ENCODE results near the gene CCDC134. TPM values are rescaled to one million over a fixed set of nuclear protein-coding genes. Genes with fewer than 3 reads are reported as not detected.
A peak's percentile ranks its signal among the peaks of the same experiment; 100 is the strongest.

Gene CCDC134
- total RNA-seq, 1 experiment from 2014 or later, result 7.9 TPM

DNA sequence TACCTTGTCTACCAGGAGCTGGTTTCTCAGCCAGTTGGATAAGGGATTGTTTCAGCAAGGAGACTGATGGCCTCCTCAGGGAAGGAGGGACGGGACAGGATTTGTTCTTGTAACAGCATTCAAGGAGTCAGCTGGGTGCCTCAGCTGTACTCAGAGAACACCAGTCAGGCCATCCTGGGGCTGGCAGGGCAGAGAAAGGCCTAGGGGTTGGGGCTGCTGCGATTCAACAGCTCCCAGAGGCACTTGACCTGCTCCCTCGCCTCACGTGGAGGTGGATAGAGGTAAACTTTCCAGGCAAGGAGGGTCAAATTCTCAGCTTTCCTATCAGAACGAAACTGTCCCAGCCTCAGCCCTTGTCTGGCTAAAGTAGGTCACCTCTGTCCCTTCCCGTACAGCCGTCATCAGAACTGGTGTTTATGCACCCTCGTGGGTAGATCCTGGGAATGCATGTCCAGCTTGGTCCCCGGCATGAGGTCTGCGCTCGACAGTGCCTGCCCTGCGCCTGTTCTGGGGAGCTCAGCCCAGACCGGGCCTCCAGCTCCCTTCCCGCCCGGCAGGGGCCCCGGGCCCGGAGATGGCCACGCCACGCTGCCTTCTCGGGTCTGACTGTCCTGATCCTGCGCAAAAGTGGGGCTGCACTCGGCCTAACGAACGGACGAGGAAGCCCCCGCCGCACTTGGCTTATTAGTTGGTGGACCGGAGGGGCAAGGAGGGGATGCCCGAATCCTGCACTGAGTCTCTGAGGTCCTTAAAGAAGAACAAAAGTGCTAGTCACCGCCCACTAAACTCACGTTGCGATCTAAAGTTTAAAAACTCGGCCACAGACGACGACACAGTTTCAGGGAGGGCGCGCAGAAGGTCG, 762 bp upstream of the CCDC134 start:
- DNase-seq (no peak), ATAC-seq (no peak; the same call in 1 of the 2 replicates)
- Histone ChIP-seq H3K9me2 (replicated peaks; ENCODE audit: low read length) (no peaks in the 10 kb centered on the region), H3K27me3 (ENCODE audit: low read length) (no peaks in the 10 kb centered on the region), H3K4me1 (ENCODE audit: insufficient read depth, low read length) (peaks cover 14% of the 10 kb centered on the region), H3K36me3 (ENCODE audit: low read depth, low read length) (no peaks in the 10 kb centered on the region), H3K4me2 (ENCODE audit: low read length) (peak overlapping the region; percentile 85), H3K9me3 (ENCODE audit: low read length) (no peaks in the 10 kb centered on the region), H3K9ac (ENCODE audit: low read length) (peak overlapping the region; percentile 75), H3K27ac (ENCODE audit: low read length) (peak overlapping the region; percentile 56), H3K79me2 (ENCODE audit: low read length) (peaks cover 34% of the 10 kb centered on the region), H2AFZ (ENCODE audit: low read length) (peak overlapping the region; percentile 98), H3K4me3 (ENCODE audit: low read length) (peak overlapping the region; percentile 97), H4K20me1 (ENCODE audit: low read length) (no peaks in the 10 kb centered on the region), H3F3A (ENCODE audit: low read length, unreplicated experiment) (no peaks in the 10 kb centered on the region)
- BruUV-seq (replicated peaks), result TSS peak; percentile 88
- ChIA-PET POLR2A (ENCODE audit: unreplicated experiment) (interaction anchor here (0.6 to 0.9 kb wide), 2 partner anchors 53 to 102 kb away, joined by 3 to 5 read pairs; no protein-coding TSS in a partner anchor), CTCF (interaction anchor here (1.4 kb wide), 1 partner anchor 102 kb away, joined by 8 read pairs; no protein-coding TSS in a partner anchor)
- TF ChIP-seq EZH2 (IDR thresholded peaks at IDR 0.05; ENCODE audit: low read length, unreplicated experiment), result no peak
- TF ChIP-seq, protein P1, sequence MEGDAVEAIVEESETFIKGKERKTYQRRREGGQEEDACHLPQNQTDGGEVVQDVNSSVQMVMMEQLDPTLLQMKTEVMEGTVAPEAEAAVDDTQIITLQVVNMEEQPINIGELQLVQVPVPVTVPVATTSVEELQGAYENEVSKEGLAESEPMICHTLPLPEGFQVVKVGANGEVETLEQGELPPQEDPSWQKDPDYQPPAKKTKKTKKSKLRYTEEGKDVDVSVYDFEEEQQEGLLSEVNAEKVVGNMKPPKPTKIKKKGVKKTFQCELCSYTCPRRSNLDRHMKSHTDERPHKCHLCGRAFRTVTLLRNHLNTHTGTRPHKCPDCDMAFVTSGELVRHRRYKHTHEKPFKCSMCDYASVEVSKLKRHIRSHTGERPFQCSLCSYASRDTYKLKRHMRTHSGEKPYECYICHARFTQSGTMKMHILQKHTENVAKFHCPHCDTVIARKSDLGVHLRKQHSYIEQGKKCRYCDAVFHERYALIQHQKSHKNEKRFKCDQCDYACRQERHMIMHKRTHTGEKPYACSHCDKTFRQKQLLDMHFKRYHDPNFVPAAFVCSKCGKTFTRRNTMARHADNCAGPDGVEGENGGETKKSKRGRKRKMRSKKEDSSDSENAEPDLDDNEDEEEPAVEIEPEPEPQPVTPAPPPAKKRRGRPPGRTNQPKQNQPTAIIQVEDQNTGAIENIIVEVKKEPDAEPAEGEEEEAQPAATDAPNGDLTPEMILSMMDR (conservative IDR thresholded peaks at IDR 0.05; ENCODE audit: low read depth, low read length), result no peak
- no peak for TF ChIP-seq EZH2phosphoT487 (IDR thresholded peaks at IDR 0.05; ENCODE audit: borderline replicate concordance, low read length)
- intact Hi-C loops (cut with micrococcal nuclease), result loop anchor here (5.0 kb wide), 1 partner anchor 52 kb away; no protein-coding TSS in a partner anchor

DNA sequence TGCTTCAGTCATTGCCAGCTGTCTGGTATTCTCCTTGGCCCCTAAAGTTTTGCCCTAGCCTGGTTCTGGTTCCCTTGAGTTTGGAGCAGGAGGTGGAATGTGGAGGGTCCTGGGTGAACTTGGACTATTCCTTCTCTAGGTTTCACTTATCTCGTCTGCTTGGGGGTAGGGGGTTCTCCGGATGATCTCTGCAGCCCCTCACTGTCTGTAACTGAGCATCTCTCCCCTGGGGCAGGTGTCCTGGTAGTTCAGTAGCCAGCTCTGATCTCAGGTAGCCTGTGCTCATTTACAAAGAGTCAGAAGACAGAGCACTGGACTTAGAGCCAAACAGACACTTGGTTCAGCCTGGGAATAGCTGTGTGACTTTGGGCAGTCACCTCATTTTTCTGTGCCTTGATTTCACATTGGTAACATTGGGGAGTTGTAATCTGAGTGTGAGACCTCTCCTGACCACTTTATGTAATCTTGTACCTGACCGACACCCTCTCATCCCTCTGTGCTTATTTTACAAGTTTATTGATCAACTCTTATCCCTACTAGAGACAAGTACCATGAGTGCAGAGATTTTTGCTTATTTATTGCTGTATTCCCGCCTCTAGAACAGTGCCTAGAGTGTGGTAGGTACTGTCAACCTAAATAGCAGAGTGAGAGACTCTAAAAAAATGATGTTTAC, 804 bp downstream of the CCDC134 start:
- H3K27ac ChIP-seq (ENCODE audit: low read length), result peak overlapping the region; percentile 56; the same call in 1 of the 2 replicates
- TF ChIP-seq EZH2phosphoT487 (IDR thresholded peaks at IDR 0.05; ENCODE audit: borderline replicate concordance, low read length) (no peak), EZH2 (IDR thresholded peaks at IDR 0.05; ENCODE audit: low read length, unreplicated experiment) (no peak)
- TF ChIP-seq, protein P1 (conservative IDR thresholded peaks at IDR 0.05; ENCODE audit: low read depth, low read length), result no peak
- DNase-seq, result no peak
- H3K9me3 ChIP-seq (ENCODE audit: low read length), result no peaks in the 10 kb centered on the region
- intact Hi-C loops (cut with micrococcal nuclease), result loop anchor here (5.0 kb wide), 1 partner anchor 54 kb away; no protein-coding TSS in a partner anchor
- peaks cover 14% of the 10 kb centered on the region for H3K4me1 ChIP-seq (ENCODE audit: insufficient read depth, low read length)
- no peaks in the 10 kb centered on the region for H3K9me2 ChIP-seq (replicated peaks; ENCODE audit: low read length)
- H4K20me1 ChIP-seq (ENCODE audit: low read length), result no peaks in the 10 kb centered on the region
- H3K27me3 ChIP-seq (ENCODE audit: low read length), result no peaks in the 10 kb centered on the region
- H3F3A ChIP-seq (ENCODE audit: low read length, unreplicated experiment), result no peaks in the 10 kb centered on the region
- POLR2A ChIA-PET (ENCODE audit: unreplicated experiment), result no interaction called here
- CTCF ChIA-PET, result interaction anchor here (1.2 to 1.4 kb wide), 2 partner anchors 54 to 104 kb away, joined by 5 to 8 read pairs; no protein-coding TSS in a partner anchor
- H3K79me2 ChIP-seq (ENCODE audit: low read length), result peaks cover 40% of the 10 kb centered on the region
- no peaks in the 10 kb centered on the region for H3K36me3 ChIP-seq (ENCODE audit: low read depth, low read length)
- ATAC-seq, result peak; percentile 26
- peak overlapping the region; percentile 97 for H3K4me3 ChIP-seq (ENCODE audit: low read length)
- H3K9ac ChIP-seq (ENCODE audit: low read length), result peak overlapping the region; percentile 75
- H2AFZ ChIP-seq (ENCODE audit: low read length), result peak overlapping the region; percentile 98
- H3K4me2 ChIP-seq (ENCODE audit: low read length), result peak overlapping the region; percentile 85
- BruUV-seq (replicated peaks), result no TSS peak
